Measurements from ENCODE around the gene FGF12.

FGF12 gene

DNA sequence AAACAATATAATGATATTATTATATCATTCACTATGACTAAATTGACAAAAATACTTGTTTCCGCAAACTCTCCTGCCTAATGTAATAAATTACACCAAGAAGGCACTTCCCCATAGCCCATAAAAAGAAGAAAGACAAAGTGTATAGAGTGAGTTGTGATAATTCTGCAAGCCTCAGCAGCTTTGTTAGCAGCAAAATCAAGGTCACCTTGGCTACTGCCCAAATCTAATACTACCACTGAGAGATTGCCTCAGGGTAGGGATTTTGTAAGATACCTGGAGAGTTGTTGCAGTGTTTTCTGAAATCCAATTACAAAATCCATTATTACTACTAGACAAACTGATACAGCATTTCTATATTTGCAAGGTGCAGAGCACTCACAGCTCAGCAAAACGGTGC lies 503.5 kb downstream of the FGF12 start:
- no peak for TF ChIP-seq EZH2phosphoT487 (IDR thresholded peaks at IDR 0.05; ENCODE audit: low read depth)
- TF ChIP-seq, protein P1, sequence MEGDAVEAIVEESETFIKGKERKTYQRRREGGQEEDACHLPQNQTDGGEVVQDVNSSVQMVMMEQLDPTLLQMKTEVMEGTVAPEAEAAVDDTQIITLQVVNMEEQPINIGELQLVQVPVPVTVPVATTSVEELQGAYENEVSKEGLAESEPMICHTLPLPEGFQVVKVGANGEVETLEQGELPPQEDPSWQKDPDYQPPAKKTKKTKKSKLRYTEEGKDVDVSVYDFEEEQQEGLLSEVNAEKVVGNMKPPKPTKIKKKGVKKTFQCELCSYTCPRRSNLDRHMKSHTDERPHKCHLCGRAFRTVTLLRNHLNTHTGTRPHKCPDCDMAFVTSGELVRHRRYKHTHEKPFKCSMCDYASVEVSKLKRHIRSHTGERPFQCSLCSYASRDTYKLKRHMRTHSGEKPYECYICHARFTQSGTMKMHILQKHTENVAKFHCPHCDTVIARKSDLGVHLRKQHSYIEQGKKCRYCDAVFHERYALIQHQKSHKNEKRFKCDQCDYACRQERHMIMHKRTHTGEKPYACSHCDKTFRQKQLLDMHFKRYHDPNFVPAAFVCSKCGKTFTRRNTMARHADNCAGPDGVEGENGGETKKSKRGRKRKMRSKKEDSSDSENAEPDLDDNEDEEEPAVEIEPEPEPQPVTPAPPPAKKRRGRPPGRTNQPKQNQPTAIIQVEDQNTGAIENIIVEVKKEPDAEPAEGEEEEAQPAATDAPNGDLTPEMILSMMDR (IDR thresholded peaks at IDR 0.05; ENCODE audit: low read depth, low read length), result no peak
- Histone ChIP-seq H4K20me1 (ENCODE audit: insufficient read depth, low read length) (no peaks in the 10 kb centered on the region), H3K79me2 (ENCODE audit: low read length) (no peaks in the 10 kb centered on the region)

DNA sequence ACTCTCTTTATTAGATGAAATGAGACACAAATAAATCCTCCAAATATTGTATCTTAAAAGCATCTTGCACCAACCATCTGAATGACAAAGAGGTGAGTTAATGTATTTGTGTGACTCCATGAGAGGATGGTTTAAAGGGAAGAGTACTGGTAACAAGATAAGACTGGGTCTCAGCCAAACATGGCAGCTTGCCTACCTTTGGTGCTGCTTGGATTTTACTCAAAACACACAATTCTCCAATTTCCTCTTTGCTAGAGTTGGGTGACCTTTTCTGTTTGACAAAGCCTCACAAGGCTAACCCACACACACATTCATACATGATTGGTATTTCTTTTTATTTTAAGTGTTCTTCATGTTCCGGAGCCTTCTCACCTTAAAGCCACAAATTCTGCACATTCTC lies 506.4 kb downstream of the FGF12 start:
- Histone ChIP-seq H3K4me2 (ENCODE audit: low read length) (no peak overlapping the region), H3K79me2 (ENCODE audit: low read length) (no peaks in the 10 kb centered on the region), H3K36me3 (replicated peaks; ENCODE audit: low read depth, low read length) (no peaks in the 10 kb centered on the region), H3K4me1 (ENCODE audit: low read length) (no peaks in the 10 kb centered on the region), H3K9me3 (ENCODE audit: insufficient read depth, low read length) (no peaks in the 10 kb centered on the region), H3K27ac (ENCODE audit: low read length) (no peak overlapping the region), H4K20me1 (ENCODE audit: insufficient read depth, low read length) (no peaks in the 10 kb centered on the region), H3K4me3 (ENCODE audit: low read length) (no peak overlapping the region), H3K9ac (ENCODE audit: low read length) (no peak overlapping the region), H3K27me3 (ENCODE audit: low read depth, low read length) (no peaks in the 10 kb centered on the region), H2AFZ (ENCODE audit: low read depth, low read length) (no peak overlapping the region)
- TF ChIP-seq EZH2phosphoT487 (IDR thresholded peaks at IDR 0.05; ENCODE audit: low read depth), result no peak
- TF ChIP-seq, protein P1 (IDR thresholded peaks at IDR 0.05; ENCODE audit: low read depth, low read length), result no peak

More for the DNA sequence above, 503.5 kb downstream of the FGF12 start:
- Histone ChIP-seq H3K4me3 (ENCODE audit: low read length) (no peak overlapping the region), H3K27me3 (ENCODE audit: low read depth, low read length) (no peaks in the 10 kb centered on the region), H3K4me1 (ENCODE audit: low read length) (no peaks in the 10 kb centered on the region), H3K9me3 (ENCODE audit: insufficient read depth, low read length) (no peaks in the 10 kb centered on the region), H3K4me2 (ENCODE audit: low read length) (no peak overlapping the region), H2AFZ (ENCODE audit: low read depth, low read length) (no peak overlapping the region), H3K9ac (ENCODE audit: low read length) (no peak overlapping the region), H3K27ac (ENCODE audit: low read length) (no peak overlapping the region), H3K36me3 (replicated peaks; ENCODE audit: low read depth, low read length) (no peaks in the 10 kb centered on the region)

DNA sequence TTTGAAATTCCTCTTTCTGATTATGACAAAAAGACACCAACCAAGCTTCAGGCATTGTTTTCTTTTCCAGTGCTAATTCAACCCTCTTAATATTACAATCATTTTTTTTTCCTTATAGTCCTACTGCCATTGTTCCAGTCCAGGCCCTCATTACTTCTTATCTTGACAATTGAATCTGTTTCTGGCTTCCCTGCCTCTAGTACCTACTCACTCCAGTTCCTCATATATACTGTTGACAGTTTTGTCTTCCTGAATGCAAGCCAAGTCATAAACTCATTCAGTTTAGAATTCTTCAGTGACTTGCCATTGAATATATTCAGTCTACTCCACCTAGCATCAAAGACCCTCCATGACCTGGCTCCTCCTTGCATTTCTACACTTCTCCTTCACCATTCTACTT lies 507.4 kb downstream of the FGF12 start:
- no peak for TF ChIP-seq EZH2phosphoT487 (IDR thresholded peaks at IDR 0.05; ENCODE audit: low read depth)
- TF ChIP-seq, protein P1 (IDR thresholded peaks at IDR 0.05; ENCODE audit: low read depth, low read length), result no peak
- no peak overlapping the region for H3K4me3 ChIP-seq (ENCODE audit: low read length)
- H4K20me1 ChIP-seq (ENCODE audit: insufficient read depth, low read length), result no peaks in the 10 kb centered on the region
- no peaks in the 10 kb centered on the region for H3K4me1 ChIP-seq (ENCODE audit: low read length)
- H3K27ac ChIP-seq (ENCODE audit: low read length), result no peak overlapping the region
- H3K79me2 ChIP-seq (ENCODE audit: low read length), result no peaks in the 10 kb centered on the region
- no peak overlapping the region for H2AFZ ChIP-seq (ENCODE audit: low read depth, low read length)
- H3K4me2 ChIP-seq (ENCODE audit: low read length), result no peak overlapping the region
- H3K27me3 ChIP-seq (ENCODE audit: low read depth, low read length), result no peaks in the 10 kb centered on the region
- no peak overlapping the region for H3K9ac ChIP-seq (ENCODE audit: low read length)
- H3K9me3 ChIP-seq (ENCODE audit: insufficient read depth, low read length), result no peaks in the 10 kb centered on the region
- no peaks in the 10 kb centered on the region for H3K36me3 ChIP-seq (replicated peaks; ENCODE audit: low read depth, low read length)

DNA sequence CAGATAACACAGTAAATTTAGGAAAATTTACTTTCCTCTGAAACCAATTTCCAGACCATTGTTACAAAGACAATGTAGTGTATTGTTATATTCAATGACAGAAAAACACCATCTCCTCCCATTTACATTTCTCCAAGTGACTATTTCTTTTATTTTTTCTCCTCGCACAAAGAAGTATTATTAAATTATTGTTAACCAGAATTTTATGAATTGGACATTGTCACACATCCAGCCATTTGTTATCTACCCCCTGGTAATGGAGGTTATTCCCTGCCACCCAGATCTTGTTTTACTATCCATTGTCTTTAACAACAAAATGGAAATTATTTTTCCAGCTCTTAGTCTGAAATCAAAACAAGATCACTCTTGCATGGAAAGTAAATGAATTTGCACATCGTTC lies 511.3 kb downstream of the FGF12 start:
- no peaks in the 10 kb centered on the region for H3K27me3 ChIP-seq (ENCODE audit: low read depth, low read length)
- no peaks in the 10 kb centered on the region for H3K9me3 ChIP-seq (ENCODE audit: insufficient read depth, low read length)

More for the DNA sequence above, 511.3 kb downstream of the FGF12 start:
- H4K20me1 ChIP-seq (ENCODE audit: insufficient read depth, low read length), result no peaks in the 10 kb centered on the region
- no peak overlapping the region for H2AFZ ChIP-seq (ENCODE audit: low read depth, low read length)
- peaks cover 4% of the 10 kb centered on the region for H3K4me1 ChIP-seq (ENCODE audit: low read length)
- no peaks in the 10 kb centered on the region for H3K36me3 ChIP-seq (replicated peaks; ENCODE audit: low read depth, low read length)
- H3K4me3 ChIP-seq (ENCODE audit: low read length), result no peak overlapping the region
- TF ChIP-seq EZH2phosphoT487 (IDR thresholded peaks at IDR 0.05; ENCODE audit: low read depth), result no peak
- TF ChIP-seq, protein P1 (IDR thresholded peaks at IDR 0.05; ENCODE audit: low read depth, low read length), result no peak
- H3K4me2 ChIP-seq (ENCODE audit: low read length), result no peak overlapping the region
- no peaks in the 10 kb centered on the region for H3K79me2 ChIP-seq (ENCODE audit: low read length)
- H3K27ac ChIP-seq (ENCODE audit: low read length), result no peak overlapping the region
- no peak overlapping the region for H3K9ac ChIP-seq (ENCODE audit: low read length)

All from OCI-LY3 (cell line).